Skeletal muscle satellite cell (primary cell): ENCODE measurements around the gene SMIM14.
A peak's percentile ranks its signal among the peaks of the same experiment; 100 is the strongest.
"Not testable (repeated sequence)": the region's sequence is repeated elsewhere in the genome, so short reads cannot be mapped to it uniquely, and the experiment has no call there.

ENCODE experiments used
- H3K27me3 ChIP-seq: 2 replicates; pipeline ENCODE4 v1.7.0; 2013; ENCODE audit warnings: low read length; ENCODE audit not compliant: control insufficient read depth, insufficient read depth
- H3K36me3 ChIP-seq: 2 replicates; pipeline ENCODE4 v1.7.0; 2013; ENCODE audit warnings: mild to moderate bottlenecking, control low read depth, low read length; ENCODE audit not compliant: insufficient read depth
- H3K4me1 ChIP-seq: 2 replicates; pipeline ENCODE4 v1.7.0; 2013; ENCODE audit warnings: low read length; ENCODE audit not compliant: control insufficient read depth, insufficient read depth
- H3K4me2 ChIP-seq: 2 replicates; pipeline ENCODE4 v1.7.0; 2013; ENCODE audit warnings: mild to moderate bottlenecking, low read length
- H3K4me3 ChIP-seq: 2 replicates; pipeline ENCODE4 v1.7.0; 2013; ENCODE audit warnings: low read length
- H3K9ac ChIP-seq: 2 replicates; pipeline ENCODE4 v1.7.0; 2013; ENCODE audit warnings: mild to moderate bottlenecking, low read depth, low read length, moderate library complexity
- H3K9me3 ChIP-seq: replicated peaks from 2 replicates; pipeline ENCODE4 v1.7.0; 2013; ENCODE audit warnings: mild to moderate bottlenecking, control low read depth, low read length

Gene SMIM14

DNA sequence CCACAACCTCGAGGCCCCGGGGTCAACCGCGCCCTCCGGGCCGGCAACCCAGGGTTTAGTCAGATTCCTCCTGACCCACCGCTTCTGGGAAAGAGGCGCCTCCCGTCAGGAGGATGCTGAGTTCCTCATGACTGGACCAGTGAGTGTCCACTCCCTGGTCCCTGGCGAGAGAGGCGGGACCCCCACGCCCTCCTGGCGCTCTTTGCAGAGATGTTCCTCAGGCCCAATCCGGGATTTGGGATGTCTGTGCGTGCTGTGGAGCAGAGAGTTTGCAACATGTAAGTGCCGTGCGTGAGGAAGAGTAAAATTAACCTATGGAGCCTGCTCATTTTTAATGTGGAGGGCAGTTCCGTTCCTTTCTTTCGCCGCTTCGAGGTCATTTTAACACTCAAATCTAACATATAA is 110.6 kb downstream of the SMIM14 start:
- Histone ChIP-seq H3K9ac (peak overlapping the region; percentile 94), H3K4me3 (peak overlapping the region; percentile 90), H3K27me3 (no peaks in the 10 kb centered on the region), H3K4me1 (peaks cover 24% of the 10 kb centered on the region), H3K36me3 (peaks cover 14% of the 10 kb centered on the region), H3K9me3 (no peaks in the 10 kb centered on the region), H3K4me2 (peak overlapping the region; percentile 85)

DNA sequence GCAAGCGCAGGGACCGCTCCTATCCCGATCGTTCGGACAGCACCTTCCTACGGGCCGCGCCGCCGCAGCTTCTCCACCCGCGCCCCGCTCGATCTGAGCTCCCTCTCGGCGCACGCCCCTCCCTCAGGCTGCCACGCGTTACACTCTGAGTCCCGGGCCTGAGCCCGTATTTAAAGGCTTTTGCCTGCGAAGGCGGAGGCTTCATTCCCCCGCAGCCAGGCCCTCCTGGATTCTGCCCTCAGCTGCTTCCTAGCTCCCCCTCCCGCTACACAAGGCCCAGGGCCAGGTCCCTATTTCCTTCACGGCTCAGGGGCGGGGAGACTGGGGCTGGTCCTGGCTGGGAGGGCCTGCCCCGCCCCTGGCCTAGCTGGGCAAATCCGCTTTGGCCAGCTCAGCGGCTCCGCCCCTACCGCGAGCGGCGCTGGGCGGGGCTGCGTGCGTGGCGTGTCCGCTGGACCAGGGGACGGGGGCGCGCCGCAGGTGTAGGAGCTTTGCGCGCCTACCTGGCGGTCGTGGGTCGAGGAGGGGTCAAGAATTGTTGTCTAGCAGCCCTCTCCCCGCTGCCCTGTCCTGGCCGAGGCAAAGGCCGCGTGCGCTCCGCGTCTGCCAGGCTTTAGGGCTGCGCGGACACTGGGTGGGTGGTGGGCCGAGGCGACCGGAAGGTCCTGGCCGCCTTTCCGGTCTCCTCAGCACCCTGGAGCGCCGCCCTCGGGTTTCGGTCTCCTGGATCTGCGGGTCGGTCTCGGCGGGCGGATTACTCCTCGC is 111.2 kb downstream of the SMIM14 start, which contains the start of gene UGDH:
Gene UGDH, minus strand, starts transcription at position 144 of the 765 bp plus-strand sequence. CDS start 5,927 bp downstream, outside the sequence.
- H3K9me3 ChIP-seq: no peaks in the 10 kb centered on the region
- peaks cover 13% of the 10 kb centered on the region for H3K36me3 ChIP-seq
- H3K4me2 ChIP-seq: peak within 1 kb of the TSS; percentile 85
- H3K4me1 ChIP-seq: peaks cover 30% of the 10 kb centered on the region
- peak within 1 kb of the TSS; percentile 94 for H3K9ac ChIP-seq
- H3K4me3 ChIP-seq: peak within 1 kb of the TSS; percentile 90
- H3K27me3 ChIP-seq: no peaks in the 10 kb centered on the region

DNA sequence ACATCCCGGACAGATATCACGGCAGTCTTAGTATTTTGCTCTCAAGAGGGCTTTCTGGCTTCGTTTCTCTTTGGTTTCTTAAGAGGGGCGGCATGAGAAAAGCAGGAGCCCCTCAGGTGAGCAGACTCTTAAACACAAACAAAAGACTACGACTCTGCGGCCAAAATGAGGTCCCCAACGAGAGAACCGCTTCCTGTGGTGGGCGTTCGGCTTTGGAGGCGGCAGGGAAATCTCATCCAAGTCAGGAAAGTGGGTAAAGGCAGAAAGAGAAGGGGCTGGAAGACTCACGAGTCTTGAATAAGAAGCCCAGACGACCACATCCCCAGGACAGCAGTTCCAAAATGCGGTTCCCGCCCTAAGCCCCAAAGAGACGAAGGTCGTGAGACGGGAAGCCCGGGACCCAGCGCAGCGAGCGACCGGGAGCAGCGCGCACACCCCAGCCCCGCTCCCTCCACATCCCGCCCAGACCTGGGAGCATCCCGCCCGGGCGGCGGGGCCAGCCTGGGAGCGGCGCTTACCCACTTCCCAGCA is 111.8 kb downstream of the SMIM14 start:
- Histone ChIP-seq H3K9me3 (no peaks in the 10 kb centered on the region), H3K4me3 (peak overlapping the region; percentile 90), H3K4me2 (peak overlapping the region; percentile 82), H3K36me3 (peaks cover 10% of the 10 kb centered on the region), H3K27me3 (no peaks in the 10 kb centered on the region), H3K4me1 (peaks cover 36% of the 10 kb centered on the region), H3K9ac (peak overlapping the region; percentile 94)

DNA sequence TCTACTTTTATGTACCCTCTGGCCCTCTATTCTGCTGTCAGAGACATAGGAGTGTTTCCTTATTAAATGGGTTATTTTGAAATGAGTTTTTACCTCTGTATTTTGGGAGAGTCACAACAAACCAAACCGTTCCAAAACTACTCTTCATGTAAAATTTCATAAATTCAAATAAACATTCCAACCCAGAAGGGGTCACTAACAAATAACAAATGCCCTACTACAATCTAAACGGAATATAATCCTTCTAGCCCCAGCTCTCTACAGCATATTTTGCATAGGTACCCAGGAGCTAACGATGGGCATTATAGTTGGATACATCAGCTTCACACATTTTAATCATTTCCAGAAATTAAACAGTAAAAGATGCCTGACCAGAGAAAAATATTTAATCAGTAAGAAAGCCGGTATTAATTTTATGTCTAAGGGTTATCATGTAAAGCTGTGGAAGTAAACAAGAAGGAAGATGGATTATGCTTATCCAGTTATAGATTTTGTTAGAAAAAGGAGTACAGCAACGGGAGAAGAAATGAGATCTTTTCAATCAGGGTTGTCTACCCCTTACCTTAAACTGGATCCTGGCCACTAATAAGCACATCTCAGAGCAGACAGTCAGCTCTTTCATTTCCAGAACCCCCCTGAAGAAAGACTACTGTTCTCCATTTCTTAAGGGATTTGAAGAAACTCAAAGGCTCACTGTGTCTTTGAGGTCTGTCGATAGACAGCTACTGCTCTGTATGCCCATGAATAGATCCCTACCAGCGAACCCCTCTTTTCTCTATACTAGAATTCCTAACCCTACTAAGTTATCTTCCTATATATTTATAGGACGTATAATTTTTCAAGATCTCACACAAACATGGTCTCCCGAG is 112.6 kb downstream of the SMIM14 start:
- Histone ChIP-seq H3K36me3 (peaks cover 11% of the 10 kb centered on the region), H3K9me3 (no peaks in the 10 kb centered on the region), H3K4me1 (peaks cover 44% of the 10 kb centered on the region), H3K4me2 (peak overlapping the region; percentile 82), H3K27me3 (no peaks in the 10 kb centered on the region), H3K9ac (peak overlapping the region; percentile 94), H3K4me3 (peak overlapping the region; percentile 90)

DNA sequence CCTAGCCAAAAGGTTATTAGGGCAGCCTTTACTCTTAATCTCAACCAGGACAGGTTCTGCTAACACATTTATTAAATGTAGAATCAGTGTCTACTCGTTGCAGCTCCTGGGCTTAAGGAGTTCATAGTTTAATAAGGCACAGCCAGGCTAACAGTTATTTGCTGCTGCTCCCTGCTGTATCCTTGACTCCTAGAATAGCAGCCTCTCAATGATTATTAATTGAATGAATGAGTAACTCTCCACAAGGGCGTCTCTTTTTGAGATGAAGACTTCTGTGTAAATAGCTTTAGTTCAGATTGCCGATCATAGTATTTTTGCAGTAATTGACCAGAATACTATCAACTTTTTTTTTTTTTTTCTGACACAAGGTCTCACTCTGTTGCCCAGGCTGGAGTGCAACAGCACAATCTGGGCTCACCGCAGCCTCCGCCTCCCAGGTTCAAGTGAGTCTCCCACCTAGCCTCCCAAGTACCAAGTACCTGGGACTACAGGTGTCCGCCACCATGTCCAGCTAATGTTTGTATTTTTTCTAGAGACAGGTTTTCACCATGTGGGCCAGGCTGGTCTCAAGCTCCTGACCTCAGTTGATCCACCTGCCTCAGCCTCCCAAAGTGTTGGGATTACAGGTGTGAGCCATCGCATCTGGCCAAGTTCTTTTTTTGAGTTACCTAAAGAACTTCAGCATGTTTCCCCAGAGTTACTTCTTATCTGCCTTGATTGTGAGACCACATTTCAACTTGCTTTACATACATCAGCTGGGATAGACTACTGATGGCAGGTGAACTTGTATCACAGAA is 114.3 kb downstream of the SMIM14 start:
- Histone ChIP-seq H3K4me1 (peaks cover 47% of the 10 kb centered on the region), H3K36me3 (peaks cover 23% of the 10 kb centered on the region), H3K27me3 (no peaks in the 10 kb centered on the region), H3K9ac (no peak overlapping the region), H3K4me2 (peak overlapping the region; percentile 53), H3K9me3 (no peaks in the 10 kb centered on the region), H3K4me3 (peak overlapping the region; percentile 47)

DNA sequence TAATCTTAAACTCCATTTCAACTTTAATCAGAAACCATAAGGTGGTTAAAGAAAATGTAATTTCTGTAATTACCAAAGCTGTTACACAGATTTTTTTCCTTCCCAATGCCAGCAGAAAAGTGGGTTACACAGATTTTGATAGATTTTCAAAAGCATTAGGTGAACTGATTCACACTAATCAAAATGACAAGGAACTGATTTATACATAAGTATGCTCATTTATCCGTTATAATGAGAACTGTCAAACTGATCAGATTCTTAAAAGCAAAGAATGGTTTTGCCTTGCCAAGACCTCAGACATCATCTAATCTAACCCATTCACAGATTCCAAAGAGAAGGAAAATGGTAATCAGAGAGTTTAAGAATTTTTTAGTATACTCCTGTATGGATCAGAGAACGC is 116.6 kb downstream of the SMIM14 start:
- H3K36me3 ChIP-seq: peaks cover 39% of the 10 kb centered on the region
- H3K9me3 ChIP-seq: no peaks in the 10 kb centered on the region
- no peaks in the 10 kb centered on the region for H3K27me3 ChIP-seq
- peak overlapping the region; percentile 44 for H3K4me3 ChIP-seq
- H3K4me2 ChIP-seq: peak overlapping the region; percentile 75
- H3K9ac ChIP-seq: peak overlapping the region; percentile 66
- peaks cover 40% of the 10 kb centered on the region for H3K4me1 ChIP-seq

DNA sequence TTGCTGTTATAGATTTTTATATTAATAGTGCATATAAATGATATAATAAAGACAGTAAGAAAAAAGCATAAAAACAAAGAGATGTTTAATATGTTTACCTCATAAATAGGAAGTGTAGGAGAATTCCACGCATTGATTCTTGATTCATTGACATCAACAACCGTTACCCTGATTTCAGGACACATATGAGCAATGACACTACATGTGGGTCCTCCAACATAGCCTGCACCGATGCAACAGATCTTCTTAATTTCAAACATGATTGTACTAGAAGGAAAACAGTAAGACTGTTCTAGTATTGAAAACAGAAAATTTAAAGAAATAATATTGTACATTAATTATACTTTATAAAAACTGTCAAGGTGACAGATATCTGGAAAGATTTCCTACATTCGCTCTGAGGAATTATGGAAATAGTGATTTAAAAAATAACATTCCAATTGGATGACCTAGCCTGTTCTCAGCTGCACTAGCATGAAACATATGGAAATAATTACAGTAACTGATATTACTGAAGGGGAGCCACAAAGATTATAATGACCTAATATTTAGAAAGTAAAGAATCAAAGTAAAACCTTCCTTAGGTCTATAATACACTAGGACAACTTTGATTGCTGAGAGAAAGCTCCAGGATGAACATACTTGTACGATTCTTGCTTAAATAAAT is 117.3 kb downstream of the SMIM14 start:
- peaks cover 43% of the 10 kb centered on the region for H3K36me3 ChIP-seq
- no peaks in the 10 kb centered on the region for H3K9me3 ChIP-seq
- H3K9ac ChIP-seq: peak overlapping the region; percentile 66
- peaks cover 40% of the 10 kb centered on the region for H3K4me1 ChIP-seq
- H3K27me3 ChIP-seq: no peaks in the 10 kb centered on the region
- peak overlapping the region; percentile 44 for H3K4me3 ChIP-seq
- H3K4me2 ChIP-seq: peak overlapping the region; percentile 75

DNA sequence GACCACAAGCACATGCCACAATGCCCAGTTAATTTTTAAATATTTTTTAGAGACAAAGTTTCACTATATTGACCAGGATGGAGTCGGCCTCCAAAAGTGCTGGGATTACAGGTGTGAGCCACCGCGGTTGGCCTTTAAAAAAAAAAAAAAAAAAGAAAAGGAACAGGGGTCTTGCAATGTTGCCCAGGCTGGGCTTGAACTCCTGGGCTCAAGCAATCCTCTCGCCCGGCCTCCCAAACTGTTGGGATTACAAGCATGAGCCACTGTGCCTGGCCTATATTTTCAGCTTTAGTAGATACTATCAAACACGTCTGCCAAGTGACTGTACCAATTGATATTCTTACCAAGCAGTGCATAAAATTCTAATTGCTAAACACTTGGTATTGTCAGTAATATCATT is 120.2 kb downstream of the SMIM14 start:
- H3K9ac ChIP-seq: no peak overlapping the region
- no peak overlapping the region for H3K4me2 ChIP-seq
- H3K4me1 ChIP-seq: peaks cover 36% of the 10 kb centered on the region
- no peak overlapping the region for H3K4me3 ChIP-seq
- H3K36me3 ChIP-seq: peaks cover 47% of the 10 kb centered on the region
- H3K9me3 ChIP-seq: no peaks in the 10 kb centered on the region
- H3K27me3 ChIP-seq: no peaks in the 10 kb centered on the region

DNA sequence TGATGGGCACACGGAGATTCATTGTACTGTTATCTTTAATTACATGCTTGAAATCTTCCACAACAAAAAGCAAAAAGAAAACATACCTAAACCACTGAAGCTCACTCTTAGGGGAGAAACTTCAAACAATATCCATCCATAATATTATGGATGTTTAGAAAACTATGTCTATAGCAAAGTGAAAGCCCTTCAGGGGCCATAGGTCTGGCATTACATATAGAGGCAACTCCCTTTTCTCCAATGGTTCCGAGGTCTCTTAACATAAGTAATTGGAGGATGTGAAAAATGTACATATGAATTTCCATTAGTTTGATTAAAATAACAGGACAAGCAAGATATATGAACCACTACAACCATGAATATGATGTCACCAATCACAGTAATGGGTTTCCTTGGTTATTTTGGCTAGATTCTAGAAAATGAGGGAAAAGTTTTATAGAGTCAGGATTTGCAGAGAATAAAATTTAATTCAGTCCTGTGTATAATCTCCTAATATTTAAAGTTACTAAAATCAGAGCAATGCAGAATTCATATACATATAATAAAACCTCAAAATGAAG is 122.2 kb downstream of the SMIM14 start:
- H3K4me2 ChIP-seq: no peak overlapping the region
- no peak overlapping the region for H3K9ac ChIP-seq
- no peaks in the 10 kb centered on the region for H3K9me3 ChIP-seq
- no peaks in the 10 kb centered on the region for H3K27me3 ChIP-seq
- no peak overlapping the region for H3K4me3 ChIP-seq
- H3K36me3 ChIP-seq: peaks cover 65% of the 10 kb centered on the region
- H3K4me1 ChIP-seq: peaks cover 19% of the 10 kb centered on the region

DNA sequence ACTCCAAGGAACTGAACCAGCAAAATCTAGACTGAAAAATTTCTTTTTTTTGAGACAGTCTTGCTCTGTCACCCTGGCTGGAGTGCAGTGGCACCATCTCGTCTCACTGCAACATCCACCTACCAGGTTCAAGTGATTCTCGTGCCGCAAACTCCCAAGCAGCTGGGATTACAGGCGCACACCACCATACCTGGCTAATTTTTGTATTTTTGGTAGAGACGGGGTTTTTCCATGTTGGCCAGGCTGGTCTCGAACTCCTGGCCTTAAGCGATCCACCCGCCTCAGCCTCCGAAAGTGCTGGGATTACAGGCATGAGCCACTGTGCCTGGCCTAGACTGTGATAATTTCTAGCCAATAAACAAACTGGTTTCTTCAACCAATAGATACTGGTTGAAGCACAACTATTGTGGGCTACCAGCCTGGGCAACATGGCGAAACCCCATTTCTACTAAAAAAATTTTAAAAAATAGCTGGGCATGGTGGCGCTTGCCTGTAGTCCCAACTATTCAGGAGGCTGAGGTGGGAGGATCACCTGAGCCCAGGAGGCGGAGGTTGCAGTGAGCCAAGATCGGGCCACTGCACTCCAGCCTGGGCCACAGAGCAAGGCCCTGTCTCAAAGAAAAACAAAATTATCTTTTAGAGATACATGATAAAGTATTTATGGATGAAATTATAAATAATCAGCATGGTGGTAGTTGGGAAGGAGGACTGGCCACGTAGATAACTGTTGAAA is 122.8 kb downstream of the SMIM14 start:
- H3K4me2 ChIP-seq, H3K9me3 ChIP-seq, H3K27me3 ChIP-seq, H3K4me3 ChIP-seq: not testable (repeated sequence)
- peaks cover 69% of the 10 kb centered on the region for H3K36me3 ChIP-seq
- H3K4me1 ChIP-seq: peaks cover 12% of the 10 kb centered on the region
- peak overlapping the region; percentile 49 for H3K9ac ChIP-seq
